Measurements from ENCODE around the gene SERGEF. TPM values are rescaled to one million over a fixed set of nuclear protein-coding genes. Genes with fewer than 3 reads are reported as not detected.

SERGEF gene
- total RNA-seq, 2 experiments from 2014 or later = 44.3 to 47.2 TPM

GRCh38 chr11:17927681-17928343 is 85.0 kb downstream of the SERGEF start:
- POLR2A ChIA-PET = no interaction called here
- Mint-ChIP-seq H3K36me3 (peaks cover 16% of the 10 kb centered on the region), H3K4me3 (no peak overlapping the region), H3K9me3 (no peaks in the 10 kb centered on the region), H3K27ac (no peak overlapping the region), H3K27me3 (no peaks in the 10 kb centered on the region), H3K4me1 (peaks cover 2% of the 10 kb centered on the region)
- ATAC-seq (ENCODE audit: low read depth) (no peak), DNase-seq (no peak)

DNA sequence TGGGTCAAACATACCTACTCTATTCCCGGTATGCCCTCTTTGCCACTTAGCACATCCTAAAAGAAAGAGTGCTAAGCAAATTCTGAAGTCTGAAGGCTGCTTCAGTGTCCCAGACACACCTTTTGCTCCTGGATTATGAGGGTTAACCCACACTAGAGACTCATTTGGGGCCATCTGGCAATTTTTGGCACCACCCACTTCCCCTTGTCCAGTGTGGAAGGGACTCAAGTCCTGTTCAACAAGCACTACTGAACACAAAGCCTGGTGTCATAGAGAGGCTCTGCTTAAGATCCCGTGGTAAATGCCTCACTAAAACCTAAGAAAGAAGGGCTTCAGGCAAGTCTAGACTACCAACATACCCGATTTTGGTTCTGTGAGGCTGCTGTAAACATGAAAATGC is 85.8 kb downstream of the SERGEF start:
- H3K4me3 Mint-ChIP-seq = no peak overlapping the region
- peaks cover 13% of the 10 kb centered on the region for H3K36me3 Mint-ChIP-seq
- peaks cover 2% of the 10 kb centered on the region for H3K4me1 Mint-ChIP-seq
- no peaks in the 10 kb centered on the region for H3K27me3 Mint-ChIP-seq
- POLR2A ChIA-PET = no interaction called here
- no peak for DNase-seq
- no peaks in the 10 kb centered on the region for H3K9me3 Mint-ChIP-seq
- no peak overlapping the region for H3K27ac Mint-ChIP-seq
- ATAC-seq (ENCODE audit: low read depth) = no peak

GRCh38 chr11:17924713-17925112 is 88.1 kb downstream of the SERGEF start:
- Mint-ChIP-seq H3K27ac (no peak overlapping the region), H3K4me3 (no peak overlapping the region), H3K36me3 (peaks cover 14% of the 10 kb centered on the region)

DNA sequence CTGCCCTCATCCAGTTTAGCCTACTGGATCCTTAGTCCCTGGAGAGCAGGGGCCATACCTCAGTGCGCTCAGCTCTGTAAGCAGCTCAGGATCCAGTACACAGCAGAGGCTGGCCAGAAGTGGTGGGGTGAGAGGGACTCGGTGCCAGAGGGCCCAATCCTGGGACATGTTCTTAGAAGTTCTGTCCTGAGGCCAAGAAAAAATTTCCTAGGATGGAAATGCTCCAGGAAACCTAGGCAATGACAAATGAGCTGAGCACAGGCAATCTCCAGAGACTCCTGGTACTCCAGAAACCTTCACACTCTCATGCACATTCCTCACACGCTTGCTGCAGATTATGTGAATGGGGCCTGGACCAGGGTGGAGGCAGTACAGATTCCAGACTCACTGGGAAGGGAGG is 89.6 kb downstream of the SERGEF start:
- Mint-ChIP-seq H3K4me1 (peaks cover 2% of the 10 kb centered on the region), H3K36me3 (peaks cover 19% of the 10 kb centered on the region), H3K9me3 (no peaks in the 10 kb centered on the region), H3K27me3 (no peaks in the 10 kb centered on the region), H3K27ac (no peak overlapping the region), H3K4me3 (no peak overlapping the region)
- POLR2A ChIA-PET = no interaction called here
- DNase-seq (no peak), ATAC-seq (ENCODE audit: low read depth) (no peak)

More at GRCh38 chr11:17924713-17925112, 88.1 kb downstream of the SERGEF start:
- ATAC-seq (ENCODE audit: low read depth) = no peak
- DNase-seq = no peak
- Mint-ChIP-seq H3K4me1 (peaks cover 2% of the 10 kb centered on the region), H3K27me3 (no peaks in the 10 kb centered on the region), H3K9me3 (no peaks in the 10 kb centered on the region)
- POLR2A ChIA-PET = no interaction called here

DNA sequence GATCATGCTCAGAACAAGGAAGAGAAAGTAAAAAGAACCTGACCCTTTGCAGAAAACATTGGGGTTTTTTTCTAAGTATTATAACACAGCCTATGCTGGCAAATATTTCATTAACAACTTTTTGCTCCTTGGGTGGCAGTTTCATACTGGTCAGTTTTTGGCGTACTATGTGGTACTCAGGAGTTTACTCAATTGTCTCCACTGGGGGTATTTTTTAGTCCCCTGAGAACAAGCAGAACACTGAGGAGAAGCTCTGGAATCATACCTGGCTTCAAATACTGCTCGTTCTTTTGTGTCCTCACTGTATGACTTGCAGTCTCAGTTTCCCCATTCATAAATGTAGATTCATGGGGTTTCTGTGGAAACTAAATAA is 90.4 kb downstream of the SERGEF start:
- ATAC-seq (ENCODE audit: low read depth) (no peak), DNase-seq (no peak)
- no peak overlapping the region for H3K4me3 Mint-ChIP-seq
- POLR2A ChIA-PET = no interaction called here
- H3K27me3 Mint-ChIP-seq = no peaks in the 10 kb centered on the region
- peaks cover 2% of the 10 kb centered on the region for H3K4me1 Mint-ChIP-seq
- H3K36me3 Mint-ChIP-seq = peaks cover 19% of the 10 kb centered on the region
- H3K9me3 Mint-ChIP-seq = no peaks in the 10 kb centered on the region
- no peak overlapping the region for H3K27ac Mint-ChIP-seq

GRCh38 chr11:17921659-17922415 is 91.0 kb downstream of the SERGEF start:
- ATAC-seq (ENCODE audit: low read depth) (no peak), DNase-seq (no peak)
- H3K9me3 Mint-ChIP-seq = no peaks in the 10 kb centered on the region
- no peak overlapping the region for H3K4me3 Mint-ChIP-seq
- no peaks in the 10 kb centered on the region for H3K27me3 Mint-ChIP-seq
- peaks cover 19% of the 10 kb centered on the region for H3K36me3 Mint-ChIP-seq
- H3K4me1 Mint-ChIP-seq = peaks cover 2% of the 10 kb centered on the region
- POLR2A ChIA-PET = no interaction called here
- no peak overlapping the region for H3K27ac Mint-ChIP-seq

GRCh38 chr11:17918049-17918605 is 94.7 kb downstream of the SERGEF start:
- Mint-ChIP-seq H3K27me3 (no peaks in the 10 kb centered on the region), H3K36me3 (peaks cover 17% of the 10 kb centered on the region)
- POLR2A ChIA-PET = no interaction called here

GRCh38 chr11:17917556-17917955 is 95.3 kb downstream of the SERGEF start:
- POLR2A ChIA-PET = no interaction called here
- peaks cover 14% of the 10 kb centered on the region for H3K36me3 Mint-ChIP-seq
- peaks cover 3% of the 10 kb centered on the region for H3K4me1 Mint-ChIP-seq
- ATAC-seq (ENCODE audit: low read depth) (no peak), DNase-seq (no peak)
- H3K4me3 Mint-ChIP-seq = no peak overlapping the region
- H3K9me3 Mint-ChIP-seq = no peaks in the 10 kb centered on the region
- no peaks in the 10 kb centered on the region for H3K27me3 Mint-ChIP-seq
- no peak overlapping the region for H3K27ac Mint-ChIP-seq

More at GRCh38 chr11:17918049-17918605, 94.7 kb downstream of the SERGEF start:
- H3K9me3 Mint-ChIP-seq = no peaks in the 10 kb centered on the region
- DNase-seq = no peak
- ATAC-seq (ENCODE audit: low read depth) = no peak
- no peak overlapping the region for H3K4me3 Mint-ChIP-seq
- H3K27ac Mint-ChIP-seq = no peak overlapping the region
- peaks cover 3% of the 10 kb centered on the region for H3K4me1 Mint-ChIP-seq

DNA sequence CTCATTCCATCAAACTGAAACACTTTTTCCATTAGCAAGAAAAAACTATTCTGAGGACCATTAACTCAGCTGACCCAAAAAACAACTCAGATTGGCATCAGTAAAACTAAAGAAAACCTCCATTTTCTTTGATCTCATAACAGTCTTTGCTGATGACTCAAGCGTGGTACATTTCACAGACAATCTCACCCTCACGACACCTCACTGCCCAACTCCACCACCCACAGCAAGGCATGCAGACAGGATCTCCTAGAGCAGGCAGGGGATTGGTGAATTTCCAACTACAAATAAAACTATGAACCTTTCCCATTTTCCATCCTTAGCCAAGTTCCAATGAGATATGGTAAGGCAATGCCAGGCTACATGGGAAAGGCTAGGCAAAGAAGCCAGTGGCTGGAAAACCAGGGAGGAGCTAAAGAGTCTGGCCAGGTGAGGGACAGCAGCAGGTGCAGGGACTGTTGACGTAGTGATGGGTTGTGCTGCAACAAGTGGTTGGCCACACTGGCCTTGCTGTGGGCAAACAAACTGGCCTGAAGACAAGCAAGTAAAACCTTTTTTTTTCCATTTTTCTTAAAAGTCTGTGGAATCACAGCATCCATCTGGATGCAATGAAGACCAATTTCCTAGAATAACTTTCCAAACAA is 97.2 kb downstream of the SERGEF start:
- Mint-ChIP-seq H3K9me3 (no peaks in the 10 kb centered on the region), H3K36me3 (peaks cover 14% of the 10 kb centered on the region), H3K27ac (no peak overlapping the region), H3K4me3 (no peak overlapping the region), H3K27me3 (no peaks in the 10 kb centered on the region), H3K4me1 (peaks cover 3% of the 10 kb centered on the region)
- DNase-seq (no peak), ATAC-seq (ENCODE audit: low read depth) (no peak)
- POLR2A ChIA-PET = no interaction called here

- Mint-ChIP-seq H3K27me3 (no peaks in the 10 kb centered on the region), H3K36me3 (peaks cover 11% of the 10 kb centered on the region), H3K9me3 (no peaks in the 10 kb centered on the region), H3K4me1 (peaks cover 3% of the 10 kb centered on the region), H3K27ac (no peak overlapping the region), H3K4me3 (no peak overlapping the region)
- DNase-seq (no peak), ATAC-seq (ENCODE audit: low read depth) (no peak)
- POLR2A ChIA-PET = no interaction called here
Observed at GRCh38 chr11:17914957-17915356, 97.9 kb downstream of the SERGEF start.

GRCh38 chr11:17907046-17907445 is 105.8 kb downstream of the SERGEF start:
- Mint-ChIP-seq H3K27me3 (no peaks in the 10 kb centered on the region), H3K27ac (no peak overlapping the region), H3K36me3 (peaks cover 1% of the 10 kb centered on the region), H3K9me3 (no peaks in the 10 kb centered on the region), H3K4me3 (no peak overlapping the region), H3K4me1 (no peaks in the 10 kb centered on the region)
- POLR2A ChIA-PET = no interaction called here
- DNase-seq = no peak
- no peak for ATAC-seq (ENCODE audit: low read depth)

DNA sequence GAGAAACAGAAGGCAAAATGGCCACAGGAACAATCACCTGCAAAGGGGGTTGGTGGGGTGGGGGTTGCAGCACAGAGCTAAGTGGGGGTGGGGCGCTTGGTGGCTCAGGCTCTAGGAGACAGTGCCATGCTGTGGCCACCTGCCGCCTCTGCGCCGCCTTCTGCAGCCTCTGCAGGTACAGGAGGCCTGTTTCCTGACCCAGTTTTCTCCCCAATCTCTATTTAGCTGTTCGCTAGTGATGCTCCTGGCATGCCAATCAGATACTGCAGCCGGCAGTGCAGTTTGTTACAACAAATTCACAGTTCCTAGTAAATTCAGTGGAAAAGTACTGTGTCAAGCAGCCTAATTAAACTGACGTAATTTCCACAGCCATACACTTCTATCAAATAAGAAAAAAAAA is 106.4 kb downstream of the SERGEF start:
- no peak overlapping the region for H3K27ac Mint-ChIP-seq
- no peaks in the 10 kb centered on the region for H3K27me3 Mint-ChIP-seq
- H3K4me3 Mint-ChIP-seq = no peak overlapping the region
- POLR2A ChIA-PET = no interaction called here
- no peaks in the 10 kb centered on the region for H3K9me3 Mint-ChIP-seq
- peaks cover 1% of the 10 kb centered on the region for H3K36me3 Mint-ChIP-seq
- H3K4me1 Mint-ChIP-seq = no peaks in the 10 kb centered on the region
- DNase-seq = no peak
- no peak for ATAC-seq (ENCODE audit: low read depth)

- POLR2A ChIA-PET = no interaction called here
- Mint-ChIP-seq H3K4me1 (peaks cover 1% of the 10 kb centered on the region), H3K27me3 (no peaks in the 10 kb centered on the region), H3K27ac (no peak overlapping the region), H3K36me3 (no peaks in the 10 kb centered on the region), H3K4me3 (no peak overlapping the region), H3K9me3 (no peaks in the 10 kb centered on the region)
- ATAC-seq (ENCODE audit: low read depth) (no peak), DNase-seq (no peak)
Observed at GRCh38 chr11:17905477-17905876, 107.4 kb downstream of the SERGEF start.

DNA sequence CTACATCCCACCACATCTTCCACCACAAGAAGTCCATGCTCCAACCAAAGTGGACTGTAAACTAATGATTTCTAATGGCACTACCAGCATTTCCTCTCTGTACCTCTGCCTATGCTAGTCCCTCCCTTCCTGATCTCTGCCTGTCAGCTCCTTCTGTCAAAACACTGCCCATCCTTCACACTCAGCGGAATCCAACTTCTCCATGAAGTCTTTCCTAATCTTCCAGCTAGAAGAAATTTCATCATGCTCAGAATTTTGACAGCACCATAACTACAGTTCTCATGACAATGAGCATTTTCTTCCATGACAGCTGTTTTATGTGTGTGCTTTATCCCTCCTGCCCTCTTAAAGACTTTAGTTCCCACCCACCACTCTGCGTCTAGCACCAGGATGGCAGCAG is 111.4 kb downstream of the SERGEF start:
- POLR2A ChIA-PET = no interaction called here
- Mint-ChIP-seq H3K4me1 (peaks cover 4% of the 10 kb centered on the region), H3K27ac (no peak overlapping the region), H3K4me3 (no peak overlapping the region), H3K9me3 (no peaks in the 10 kb centered on the region), H3K27me3 (no peaks in the 10 kb centered on the region), H3K36me3 (no peaks in the 10 kb centered on the region)
- ATAC-seq (ENCODE audit: low read depth) (no peak), DNase-seq (no peak)

Data from activated naive CD8-positive, alpha-beta T cell treated with anti-CD3 and anti-CD28 coated beads, Interleukin-2, amount 10 ng/mL, durations not matched to agents 7 days and 5 days (primary cell).